SW 1271 (cell line): ENCODE measurements around the gene MUC21.
"Not testable (repeated sequence)": the region's sequence is repeated elsewhere in the genome, so short reads cannot be mapped to it uniquely, and the experiment has no call there.

Experiments used
- DNase-seq, 2 experiments: peaks; one replicate each; lab custom pipeline; 2025; lab: John Stamatoyannopoulos, UW

MUC21 gene

DNA sequence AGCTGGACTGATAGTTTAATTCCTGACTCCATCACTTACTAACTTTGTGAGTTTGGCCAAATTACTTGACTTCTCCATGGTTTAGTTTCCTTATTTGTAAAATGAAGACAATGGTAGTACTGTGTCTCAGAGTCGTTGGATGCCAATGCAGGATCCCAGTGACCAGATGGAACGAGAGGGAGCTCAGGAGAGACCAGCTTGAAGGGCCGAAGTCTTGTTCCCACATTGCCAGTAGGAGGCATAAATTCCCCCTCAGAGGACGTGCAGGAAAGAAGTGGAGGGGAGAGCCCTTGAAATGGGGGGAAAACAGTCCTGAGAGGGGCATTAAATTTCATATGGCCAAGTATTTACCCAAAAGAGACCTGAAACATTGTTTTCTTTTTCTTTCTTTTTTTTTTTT, 24.6 kb downstream of the MUC21 start:
- DNase-seq: no peak

DNA sequence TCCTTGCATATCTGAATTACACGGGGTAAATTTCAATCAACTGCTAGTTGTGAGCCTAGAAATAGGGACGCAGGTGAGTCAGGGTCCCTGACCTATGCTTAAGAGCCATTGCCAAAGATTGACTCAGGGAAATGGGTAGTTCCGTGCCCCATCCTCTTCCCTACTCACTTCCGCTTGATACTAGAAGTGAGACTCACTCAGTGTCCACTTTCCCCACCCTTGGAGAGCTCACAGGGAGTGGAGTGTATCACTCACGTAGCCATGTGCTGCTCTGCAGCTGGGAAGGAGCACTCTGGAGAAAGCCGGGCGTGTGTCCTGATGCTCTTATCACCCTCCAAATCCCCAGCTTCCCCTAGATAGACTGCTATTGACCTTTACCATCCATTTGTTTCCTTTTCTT, 26.2 kb downstream of the MUC21 start:
- DNase-seq: no peak

DNA sequence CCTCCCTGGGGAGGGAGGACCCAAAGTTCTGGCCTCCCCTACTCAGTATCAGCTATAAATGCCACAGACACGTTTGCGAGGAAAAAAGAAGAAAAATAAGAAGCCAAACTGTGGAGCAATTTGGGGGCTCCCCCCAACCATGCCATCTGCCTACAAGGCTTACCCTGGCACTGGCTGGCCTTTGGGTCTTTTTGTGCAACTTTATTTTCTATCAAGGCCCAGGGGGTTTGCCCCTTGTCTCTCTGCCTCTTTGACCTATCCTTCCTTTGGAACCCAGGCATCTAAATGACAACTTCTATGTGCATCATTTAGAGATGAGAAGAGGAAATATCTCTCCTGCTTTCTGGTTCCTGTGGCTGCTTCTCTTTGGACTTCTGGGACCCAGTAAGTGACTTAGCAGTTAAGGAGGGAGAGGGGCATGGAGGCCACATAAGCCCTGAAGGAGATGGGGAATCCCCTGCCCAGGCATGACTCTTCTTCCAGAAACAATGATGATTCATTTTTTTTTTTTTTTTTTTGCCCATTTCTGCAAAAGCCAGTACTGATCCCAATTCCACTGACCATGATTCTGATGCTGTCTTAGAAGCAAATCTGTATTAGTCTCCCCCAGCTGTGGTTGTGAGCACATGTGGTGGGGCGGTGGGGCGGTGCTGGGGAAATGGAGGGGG, 27.0 kb downstream of the MUC21 start, which contains the start of gene MUC22:
Gene MUC22 (plus strand): TSS at position 82 of the 668 bp plus-strand sequence. CDS start 233 bp downstream, at position 315.
- DNase-seq: no peak

DNA sequence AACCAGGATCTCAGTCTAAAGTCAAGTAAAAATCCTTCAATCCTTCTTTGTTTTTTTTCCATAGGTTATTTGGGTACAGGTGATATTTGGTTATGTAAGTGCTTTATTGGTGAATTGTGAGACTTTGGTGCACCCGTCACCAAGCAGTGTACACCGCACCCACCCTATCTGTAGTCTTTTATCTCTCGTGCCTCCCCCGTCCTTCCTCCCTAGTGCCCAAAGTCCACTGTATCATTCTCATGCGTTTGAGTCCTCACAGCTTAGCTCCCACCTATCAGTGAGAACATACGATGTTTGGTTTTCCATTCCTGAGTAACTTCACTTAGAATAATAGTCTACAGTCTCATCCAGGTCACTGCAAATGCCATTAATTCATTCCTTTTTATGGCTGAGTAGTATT, 27.6 kb downstream of the MUC21 start:
- DNase-seq: no peak

DNA sequence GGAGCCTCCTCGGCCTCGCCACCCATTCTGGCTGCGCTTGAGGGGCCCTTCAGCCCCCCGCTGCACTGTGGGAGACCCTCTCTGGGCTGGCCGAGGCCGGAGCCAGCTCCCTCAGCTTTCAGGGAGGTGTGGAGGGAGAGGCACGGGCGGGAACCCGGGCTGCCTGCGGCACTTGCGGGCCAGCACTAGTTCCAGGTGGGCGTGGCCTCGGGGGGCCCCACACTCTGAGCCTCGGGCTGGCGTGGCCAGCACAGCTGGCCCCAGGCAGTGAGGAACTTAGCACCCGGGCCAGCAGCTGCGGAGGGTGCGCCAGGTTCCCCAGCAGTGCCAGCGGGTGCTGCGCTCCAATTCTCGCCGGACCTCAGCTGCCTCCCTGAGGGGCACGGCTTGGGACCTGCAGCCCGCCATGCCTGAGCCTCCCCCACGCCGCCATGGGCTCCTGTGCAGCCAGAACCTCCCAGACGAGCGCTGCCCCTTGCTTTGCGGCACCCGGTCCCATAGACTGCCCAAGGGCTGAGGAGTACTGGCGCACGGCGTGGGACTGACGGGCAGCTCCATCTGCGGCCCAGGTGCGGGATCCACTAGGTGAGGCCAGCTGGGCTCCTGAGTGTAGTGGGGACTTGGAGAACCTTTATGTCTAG, 33.3 kb downstream of the MUC21 start:
- no peak for DNase-seq

DNA sequence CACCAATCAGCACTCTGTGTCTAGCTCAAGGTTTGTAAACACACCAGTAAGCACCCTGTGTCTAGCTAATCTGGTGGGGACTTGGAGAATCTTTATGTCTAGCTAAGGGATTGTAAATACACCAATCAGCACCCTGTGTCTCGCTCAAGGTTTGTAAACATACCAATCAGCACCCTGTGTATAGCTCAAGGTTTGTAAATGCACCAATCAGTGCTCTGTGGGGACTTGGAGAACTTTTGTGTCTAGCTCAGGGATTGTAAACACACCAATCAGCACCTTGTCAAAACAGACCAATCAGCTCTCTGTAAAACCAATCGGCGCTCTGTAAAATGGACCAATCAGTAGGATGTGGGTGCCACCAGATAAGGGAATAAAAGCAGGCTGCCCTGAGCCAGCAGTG, 33.9 kb downstream of the MUC21 start:
- DNase-seq: not testable (repeated sequence)

DNA sequence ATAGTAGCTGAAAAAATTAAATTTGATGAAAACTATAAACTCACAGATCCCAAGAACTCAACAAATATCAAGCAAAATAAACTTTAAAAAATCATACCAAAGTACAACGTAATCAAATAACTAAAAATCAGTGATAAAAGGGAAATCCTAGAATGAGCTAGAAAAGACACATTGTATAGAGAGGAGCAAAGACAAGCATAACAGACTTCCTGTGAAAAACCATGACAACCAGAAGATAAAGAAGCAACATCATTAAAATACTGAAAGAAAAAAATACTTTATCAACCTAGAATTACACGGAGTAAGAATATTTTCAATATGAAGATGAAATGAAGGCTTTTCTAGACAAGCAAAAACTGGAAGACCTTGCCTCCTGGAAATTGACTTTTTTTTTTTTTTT, 36.5 kb downstream of the MUC21 start:
- no peak for DNase-seq

DNA sequence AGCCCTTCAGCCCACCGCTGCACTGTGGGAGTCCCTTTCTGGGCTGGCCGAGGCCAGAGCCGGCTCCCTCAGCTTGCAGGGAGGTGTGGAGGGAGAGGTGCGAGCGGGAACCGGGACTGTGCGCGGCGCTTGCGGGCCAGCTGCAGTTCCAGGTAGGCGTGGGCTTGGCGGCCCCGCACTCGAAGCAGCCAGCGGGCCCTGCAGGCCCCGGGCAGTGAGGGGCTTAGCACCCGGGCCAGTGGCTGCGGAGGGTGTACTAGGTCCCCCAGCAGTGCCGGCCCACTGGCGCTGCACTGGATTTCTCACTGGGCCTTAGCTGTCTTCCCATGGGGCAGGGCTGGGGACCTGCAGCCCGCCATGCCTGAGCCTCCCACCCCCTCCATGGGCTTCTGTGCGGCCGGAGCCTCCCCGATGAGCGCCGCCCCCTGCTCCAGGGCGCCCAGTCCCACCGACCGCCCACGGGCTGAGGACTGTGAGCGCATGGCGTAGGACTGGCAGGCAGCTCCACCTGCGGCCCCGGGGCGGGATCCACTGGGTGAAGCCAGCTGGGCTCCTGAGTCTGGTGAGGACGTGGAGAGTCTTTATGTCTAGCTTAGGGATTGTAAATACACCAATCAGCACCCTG, 37.2 kb downstream of the MUC21 start:
- DNase-seq: not testable (repeated sequence)

DNA sequence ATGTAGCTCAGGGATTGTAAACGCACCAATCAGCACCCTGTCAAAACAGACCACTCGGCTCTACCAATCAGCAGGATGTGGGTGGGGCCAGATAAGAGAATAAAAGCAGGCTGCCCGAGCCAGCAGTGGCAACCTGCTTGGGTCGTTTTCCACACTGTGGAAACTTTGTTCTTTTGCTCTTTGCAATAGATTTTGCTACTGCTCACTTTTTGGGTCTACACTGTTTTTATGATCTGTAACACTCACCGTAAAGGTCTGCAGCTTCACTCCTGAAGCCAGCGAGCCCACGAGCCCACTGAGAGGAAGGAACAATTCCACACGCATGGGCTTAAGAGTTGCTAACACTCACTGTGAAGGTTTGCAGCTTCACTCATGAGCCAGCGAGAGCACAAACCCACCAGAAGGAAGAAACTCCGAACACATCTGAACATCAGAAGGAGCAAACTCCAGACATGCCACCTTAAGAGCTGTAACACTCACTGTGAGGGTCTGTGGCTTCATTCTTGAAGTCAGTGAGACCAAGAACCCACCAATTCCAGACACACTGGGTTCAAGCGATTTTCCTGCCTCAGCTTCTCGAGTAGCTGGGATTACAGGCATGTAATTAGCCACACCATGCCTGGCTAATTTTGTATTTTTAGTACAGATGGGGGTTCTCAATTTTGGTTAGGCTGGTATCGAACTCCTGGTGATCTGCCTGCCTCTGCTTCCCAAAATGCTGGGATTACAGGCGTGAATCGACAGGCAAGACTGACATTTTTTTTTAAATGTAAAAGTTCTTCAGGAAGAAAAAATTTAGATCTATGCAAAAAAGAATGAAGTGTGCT, 38.4 kb downstream of the MUC21 start:
- not testable (repeated sequence) for DNase-seq

DNA sequence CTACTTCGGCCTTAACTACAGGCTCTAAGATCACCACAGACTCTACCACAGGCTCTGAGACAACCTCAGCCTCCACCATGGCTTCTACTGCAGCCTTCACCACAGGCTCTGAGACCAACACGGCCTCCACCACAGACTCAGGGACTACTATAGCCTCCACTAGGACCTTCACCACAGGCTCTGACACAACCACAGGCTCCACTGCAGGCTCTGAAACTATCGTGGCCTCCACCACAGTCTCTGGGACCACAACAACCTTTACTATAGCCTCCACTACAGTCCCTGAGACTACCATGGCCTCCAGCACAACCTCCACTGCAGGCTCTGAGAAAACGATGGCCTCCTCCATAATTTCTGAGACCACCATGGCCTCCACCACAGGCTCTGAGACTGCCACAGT, 42.1 kb downstream of the MUC21 start:
- no peak for DNase-seq

DNA sequence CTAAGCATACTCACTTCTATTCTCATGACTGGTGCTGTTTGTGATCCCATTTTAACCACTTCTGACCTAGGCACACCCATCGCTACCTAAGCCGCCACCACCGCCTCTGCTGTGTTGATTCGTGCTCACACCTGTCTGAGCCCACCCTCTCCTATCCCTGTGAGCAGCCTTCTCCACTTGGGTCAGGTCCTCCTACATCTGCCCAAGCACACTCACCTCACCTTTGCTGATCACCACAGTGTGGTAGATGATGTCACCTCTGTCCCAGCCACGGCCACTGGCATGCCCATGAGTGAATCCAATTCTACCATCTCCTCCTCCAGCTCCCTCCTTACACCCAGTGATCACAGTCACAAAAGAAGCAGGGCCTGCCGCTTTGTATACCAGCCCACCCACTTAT, 47.6 kb downstream of the MUC21 start:
- no peak for DNase-seq

DNA sequence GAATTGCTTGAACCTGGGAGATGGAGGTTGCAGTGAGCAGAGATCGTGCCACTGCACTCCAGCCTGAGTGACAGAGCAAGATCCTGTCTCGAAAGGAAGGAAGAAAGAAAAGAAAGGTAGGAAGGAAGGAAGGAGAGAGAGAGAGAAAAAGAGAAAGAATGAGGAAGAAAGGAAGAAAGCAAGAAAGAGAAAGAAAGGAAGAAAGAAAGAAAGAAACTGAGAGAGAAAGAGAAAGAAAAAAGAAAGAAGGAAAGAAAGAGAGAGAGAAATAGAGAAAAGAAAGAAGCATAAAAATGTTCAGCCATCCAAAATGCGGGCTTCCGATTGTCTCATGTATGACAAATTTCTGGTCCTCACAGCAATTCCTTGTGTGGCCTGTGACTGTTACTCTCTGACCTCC, 49.6 kb downstream of the MUC21 start:
- DNase-seq: no peak

DNA sequence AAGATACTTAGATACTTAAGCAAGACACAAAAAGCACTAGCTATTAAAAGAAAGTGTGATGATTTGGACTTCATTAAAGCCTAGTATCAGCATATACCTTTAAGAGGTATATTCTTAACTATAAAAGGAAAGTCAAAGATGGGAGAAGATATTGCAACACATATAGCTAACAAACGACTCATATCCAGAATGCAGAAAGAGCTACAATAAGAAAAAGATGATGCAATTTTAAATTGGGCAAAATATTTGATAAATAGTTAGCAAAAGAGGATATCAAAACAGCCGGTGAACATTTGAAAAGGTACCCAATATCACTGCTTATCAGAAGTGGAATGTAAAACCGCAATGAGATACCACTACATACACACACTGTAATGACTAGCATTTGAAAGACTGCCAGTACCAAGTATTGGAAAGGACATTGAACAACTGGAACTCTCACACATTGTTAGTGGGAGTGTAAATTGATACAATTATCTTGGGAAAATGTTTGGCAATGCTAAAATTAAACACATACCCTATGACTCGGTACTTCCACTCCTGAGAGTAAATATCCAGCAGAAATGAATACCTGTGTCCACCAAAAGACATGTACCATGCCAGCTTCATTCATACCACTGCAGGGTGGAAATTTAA, 52.5 kb downstream of the MUC21 start:
- DNase-seq: no peak

DNA sequence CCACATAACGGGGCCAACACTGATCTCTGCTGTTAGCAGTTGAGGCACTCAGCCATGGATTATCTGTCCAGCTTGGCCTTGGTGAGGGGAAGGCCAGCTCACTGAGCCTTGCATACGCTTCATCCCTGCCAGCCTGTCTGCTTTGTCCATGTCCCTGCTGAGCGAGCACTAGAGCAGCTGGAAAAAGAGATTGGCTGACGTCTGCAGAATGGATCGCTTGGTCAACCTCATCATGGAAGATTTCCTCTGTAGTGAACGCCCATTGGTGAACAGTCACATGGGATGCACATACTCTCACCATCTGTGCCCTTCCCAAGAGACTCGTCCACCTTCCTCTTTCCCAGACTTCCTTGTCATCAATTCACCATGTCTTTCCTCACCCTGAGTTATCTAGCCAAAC, 53.7 kb downstream of the MUC21 start:
- no peak for DNase-seq

DNA sequence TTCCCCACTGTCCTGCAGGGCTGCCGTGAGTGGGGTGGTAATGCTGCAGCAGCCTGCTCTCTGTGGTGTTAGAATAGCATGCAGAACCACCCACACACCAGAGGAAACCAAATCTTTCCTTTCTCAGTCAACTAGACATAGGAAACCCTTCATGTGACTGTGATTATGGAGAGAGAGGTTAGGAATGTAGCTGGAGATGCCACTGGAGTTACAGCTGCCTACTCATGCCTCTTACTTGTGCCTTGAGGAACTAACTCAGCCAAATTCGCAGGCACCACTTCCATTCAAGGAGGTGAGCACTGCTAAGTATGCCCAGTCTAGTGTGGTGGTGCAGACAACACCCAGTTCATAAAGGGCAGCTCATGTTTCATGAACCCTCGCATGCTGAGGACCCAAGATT, 54.2 kb downstream of the MUC21 start:
- no peak for DNase-seq

DNA sequence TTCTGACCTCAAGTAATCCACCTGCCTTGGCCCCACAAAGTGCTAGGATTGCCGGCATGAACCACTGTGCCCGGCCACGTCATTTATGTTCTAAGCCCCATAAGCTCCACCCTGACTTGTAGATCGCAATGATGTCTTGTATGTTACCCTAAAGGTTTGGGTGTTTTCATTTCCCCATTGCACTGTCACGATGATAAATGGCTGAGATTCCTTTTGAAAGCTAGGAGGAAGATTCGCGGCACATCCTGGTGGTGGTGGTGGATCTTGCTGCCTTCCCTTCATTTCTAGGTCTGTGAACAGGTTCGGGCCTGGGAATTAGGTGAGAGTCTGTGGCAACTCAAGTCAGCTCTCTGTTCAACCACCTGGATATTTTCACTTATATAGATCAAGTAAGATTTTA, 55.0 kb downstream of the MUC21 start:
- no peak for DNase-seq
